OCI-LY3 (cell line): ENCODE measurements around the gene SPECC1L.

Source experiments
- H2AFZ ChIP-seq: fragments of 200-600, 300-600 bp; shearing (Covaris generic); 2 replicates; pipeline ENCODE4 v1.6.0; 2014; ENCODE audit warnings: antibody characterized with exemption, low read depth, low read length
- H3K27ac ChIP-seq: fragments of 200-600, 300-600 bp; sonication (generic); 2 replicates; pipeline ENCODE4 v1.5.1; 2014; ENCODE audit warnings: mild to moderate bottlenecking, low read length, moderate library complexity, mixed read lengths
- H3K27me3 ChIP-seq: fragments of 200-600, 300-600 bp; sonication (generic); 2 replicates; pipeline ENCODE4 v1.6.1; 2014; ENCODE audit warnings: low read depth, low read length, mixed read lengths
- H3K36me3 ChIP-seq: fragments of 200-600, 300-600 bp; sonication (generic); replicated peaks from 2 replicates; pipeline ENCODE3; 2014; ENCODE audit warnings: low read depth, low read length, mixed read lengths
- H3K4me1 ChIP-seq: fragments of 300-600, 200-600 bp; sonication (generic); 2 replicates; pipeline ENCODE4 v1.6.1; 2014; ENCODE audit warnings: low read length, mixed read lengths
- H3K4me2 ChIP-seq: fragments of 200-600, 300-600 bp; sonication (generic); 2 replicates; pipeline ENCODE4 v1.6.1; 2014; ENCODE audit warnings: low read length, mixed read lengths
- H3K4me3 ChIP-seq: fragments of 300-600, 200-600 bp; sonication (generic); 2 replicates; pipeline ENCODE4 v1.5.1; 2014; ENCODE audit warnings: antibody characterized with exemption, mild to moderate bottlenecking, low read length, moderate library complexity
- H3K79me2 ChIP-seq: fragments of 300-600, 200-600 bp; shearing (Covaris generic); 2 replicates; pipeline ENCODE4 v1.6.1; 2014; ENCODE audit warnings: mild to moderate bottlenecking, low read length, mixed read lengths
- H3K9ac ChIP-seq: fragments of 300-600, 200-600 bp; shearing (Covaris generic); 2 replicates; pipeline ENCODE4 v1.6.0; 2014; ENCODE audit warnings: mild to moderate bottlenecking, low read length, moderate library complexity
- H3K9me3 ChIP-seq: fragments of 200-600, 300-600 bp; shearing (Covaris generic); 2 replicates; pipeline ENCODE4 v1.6.1; 2014; ENCODE audit warnings: low read length, mixed read lengths; ENCODE audit not compliant: insufficient read depth
- H4K20me1 ChIP-seq: fragments of 200-600, 300-600 bp; sonication (generic); 2 replicates; pipeline ENCODE4 v1.6.1; 2016; ENCODE audit warnings: low read length, mixed read lengths; ENCODE audit not compliant: insufficient read depth
- EZH2phosphoT487 ChIP-seq: fragments of 200-600 bp; shearing (Covaris generic); IDR thresholded peaks from 2 replicates; pipeline ENCODE4 v1.6.1; 2018; ENCODE audit warnings: antibody characterized with exemption, mixed run types, low read depth
- TF ChIP-seq, protein P1 (sequence below): fragments of 200-600, 300-600 bp; sonication (generic); IDR thresholded peaks from 2 replicates; pipeline ENCODE4 v1.5.1; 2014; ENCODE audit warnings: antibody characterized with exemption, low read length, low read depth

The SPECC1L gene

DNA sequence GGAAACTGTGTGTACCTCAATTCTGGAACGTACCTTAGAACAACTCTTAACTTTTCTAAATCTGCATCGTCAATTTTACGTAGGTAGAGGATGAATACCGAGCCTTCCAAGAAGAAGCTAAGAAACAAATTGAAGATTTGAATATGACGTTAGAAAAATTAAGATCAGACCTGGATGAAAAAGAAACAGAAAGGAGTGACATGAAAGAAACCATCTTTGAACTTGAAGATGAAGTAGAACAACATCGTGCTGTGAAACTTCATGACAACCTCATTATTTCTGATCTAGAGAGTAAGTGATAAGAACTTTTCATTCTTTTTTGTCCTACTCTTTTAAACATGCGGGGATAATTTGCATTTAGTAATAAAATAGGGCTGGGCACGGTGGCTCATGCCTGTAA, 53.5 kb downstream of the SPECC1L start:
- H3K9me3 ChIP-seq: no peaks in the 10 kb centered on the region
- H4K20me1 ChIP-seq: no peaks in the 10 kb centered on the region
- H3K27me3 ChIP-seq: no peaks in the 10 kb centered on the region
- no peak overlapping the region for H3K4me2 ChIP-seq
- H3K4me3 ChIP-seq: no peak overlapping the region
- H3K4me1 ChIP-seq: peaks cover 2% of the 10 kb centered on the region; the same call in 1 of the 2 replicates
- no peak overlapping the region for H2AFZ ChIP-seq
- no peak overlapping the region for H3K27ac ChIP-seq
- H3K79me2 ChIP-seq: 0 out of 2 replicates have a peak, but pooled peaks cover 3% of the 10 kb centered on the region
- no peak overlapping the region for H3K9ac ChIP-seq
- TF ChIP-seq, protein P1, sequence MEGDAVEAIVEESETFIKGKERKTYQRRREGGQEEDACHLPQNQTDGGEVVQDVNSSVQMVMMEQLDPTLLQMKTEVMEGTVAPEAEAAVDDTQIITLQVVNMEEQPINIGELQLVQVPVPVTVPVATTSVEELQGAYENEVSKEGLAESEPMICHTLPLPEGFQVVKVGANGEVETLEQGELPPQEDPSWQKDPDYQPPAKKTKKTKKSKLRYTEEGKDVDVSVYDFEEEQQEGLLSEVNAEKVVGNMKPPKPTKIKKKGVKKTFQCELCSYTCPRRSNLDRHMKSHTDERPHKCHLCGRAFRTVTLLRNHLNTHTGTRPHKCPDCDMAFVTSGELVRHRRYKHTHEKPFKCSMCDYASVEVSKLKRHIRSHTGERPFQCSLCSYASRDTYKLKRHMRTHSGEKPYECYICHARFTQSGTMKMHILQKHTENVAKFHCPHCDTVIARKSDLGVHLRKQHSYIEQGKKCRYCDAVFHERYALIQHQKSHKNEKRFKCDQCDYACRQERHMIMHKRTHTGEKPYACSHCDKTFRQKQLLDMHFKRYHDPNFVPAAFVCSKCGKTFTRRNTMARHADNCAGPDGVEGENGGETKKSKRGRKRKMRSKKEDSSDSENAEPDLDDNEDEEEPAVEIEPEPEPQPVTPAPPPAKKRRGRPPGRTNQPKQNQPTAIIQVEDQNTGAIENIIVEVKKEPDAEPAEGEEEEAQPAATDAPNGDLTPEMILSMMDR: no peak
- no peak for TF ChIP-seq EZH2phosphoT487
- H3K36me3 ChIP-seq: peaks cover 38% of the 10 kb centered on the region

GRCh38 chr22:24325105-24325757, 54.6 kb downstream of the SPECC1L start:
- Histone ChIP-seq H2AFZ (no peak overlapping the region), H3K27me3 (no peaks in the 10 kb centered on the region), H3K79me2 (0 out of 2 replicates have a peak, but pooled peaks cover 3% of the 10 kb centered on the region), H3K36me3 (peaks cover 38% of the 10 kb centered on the region), H3K27ac (no peak overlapping the region), H3K9me3 (no peaks in the 10 kb centered on the region), H3K4me1 (peaks cover 2% of the 10 kb centered on the region), H3K4me3 (no peak overlapping the region), H3K9ac (no peak overlapping the region), H4K20me1 (no peaks in the 10 kb centered on the region), H3K4me2 (peak overlapping the region; percentile 36)
- TF ChIP-seq, protein P1: peak; percentile 86
- no peak for TF ChIP-seq EZH2phosphoT487

- no peak overlapping the region for H3K9ac ChIP-seq
- H3K36me3 ChIP-seq: peaks cover 43% of the 10 kb centered on the region
- 0 out of 2 replicates have a peak, but pooled peaks cover 3% of the 10 kb centered on the region for H3K79me2 ChIP-seq
- peaks cover 7% of the 10 kb centered on the region for H3K4me1 ChIP-seq
- no peak overlapping the region for H2AFZ ChIP-seq
- no peak overlapping the region for H3K4me3 ChIP-seq
- no peaks in the 10 kb centered on the region for H3K9me3 ChIP-seq
- no peaks in the 10 kb centered on the region for H4K20me1 ChIP-seq
- TF ChIP-seq, protein P1: no peak
- H3K4me2 ChIP-seq: no peak overlapping the region
- no peaks in the 10 kb centered on the region for H3K27me3 ChIP-seq
- H3K27ac ChIP-seq: no peak overlapping the region
Observed at GRCh38 chr22:24326266-24326665, 55.6 kb downstream of the SPECC1L start.

DNA sequence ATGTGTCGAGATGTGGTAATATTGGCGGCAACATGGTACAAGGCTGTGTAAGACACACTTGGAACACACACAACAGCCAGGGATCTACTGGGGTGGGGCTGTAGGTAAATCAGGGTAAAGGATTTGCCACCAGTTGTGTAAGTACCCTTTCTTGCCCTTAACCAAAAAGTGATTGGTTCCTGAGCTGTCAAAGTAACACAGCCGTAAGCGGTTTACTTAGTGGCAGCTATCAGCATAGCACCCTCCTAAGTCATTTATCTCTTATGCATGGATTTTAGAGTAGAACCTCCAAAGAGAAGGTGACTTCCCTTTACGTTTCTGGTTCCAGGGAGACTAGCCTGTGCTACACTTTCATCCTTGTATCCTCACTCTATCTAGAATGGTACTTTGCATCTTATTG, 57.2 kb downstream of the SPECC1L start:
- H3K27me3 ChIP-seq: no peaks in the 10 kb centered on the region
- H3K27ac ChIP-seq: no peak overlapping the region
- no peak for TF ChIP-seq EZH2phosphoT487
- TF ChIP-seq, protein P1: no peak
- H3K4me2 ChIP-seq: no peak overlapping the region
- H3K9ac ChIP-seq: no peak overlapping the region
- peaks cover 31% of the 10 kb centered on the region for H3K36me3 ChIP-seq
- 0 out of 2 replicates have a peak, but pooled peaks cover 3% of the 10 kb centered on the region for H3K79me2 ChIP-seq
- no peak overlapping the region for H3K4me3 ChIP-seq
- H3K9me3 ChIP-seq: no peaks in the 10 kb centered on the region
- no peaks in the 10 kb centered on the region for H4K20me1 ChIP-seq
- peaks cover 18% of the 10 kb centered on the region for H3K4me1 ChIP-seq
- H2AFZ ChIP-seq: no peak overlapping the region
